Endothelial cell of umbilical vein (primary cell): ENCODE data around the gene SSBP3. TPM values are rescaled to one million over a fixed set of nuclear protein-coding genes. Genes with fewer than 3 reads are reported as not detected.

Source experiments
- BruUV-seq: library from RNA; stranded (reverse); fragments of 400-500 nt; replicated peaks from 2 replicates; lab custom pipeline; 2021; lab: Mats Ljungman, UMichigan
- CTCF ChIA-PET: fragments of 300-600, 350-600 bp; sonication (Branson Sonifier 250); formaldehyde crosslinking; loops from one replicate; lab custom pipeline; 2021; ENCODE audit warnings: antibody characterized with exemption, inconsistent platforms; lab: Charles Lee
- POLR2A ChIA-PET: fragments of 300-600, 350-600 bp; sonication (Branson Sonifier 250); formaldehyde crosslinking; loops from one replicate; lab custom pipeline; 2021; ENCODE audit warnings: antibody characterized with exemption, inconsistent platforms; lab: Charles Lee
- DNase-seq: peaks from one replicate; pipeline ENCODE4 v3.0.0-alpha.2; 2011; ENCODE audit warnings: low read depth, low spot score
- FAIRE-seq: peaks from 2 replicates; lab custom pipeline; 2011; peaks lifted over from hg19 to GRCh38; lab: Jason Lieb, UNC
- H2AFZ ChIP-seq: 2 replicates; pipeline ENCODE4 v1.6.0; 2012; ENCODE audit warnings: low read depth, low read length, control low read depth, inconsistent platforms
- H3K27ac ChIP-seq: 2 replicates; pipeline ENCODE4 v1.5.1; 2011; ENCODE audit warnings: low read depth, mild to moderate bottlenecking, control low read depth, low read length, moderate library complexity; ENCODE audit not compliant: insufficient read depth
- H3K27me3 ChIP-seq, 2 experiments: 2 replicates each; pipeline versions ENCODE4 v1.6.0 to v1.6.1; 2011; ENCODE audit warnings: low read length in 2 of 2, mixed read lengths in 1 of 2; ENCODE audit not compliant: control insufficient read depth in 2 of 2, insufficient read depth in 2 of 2
- H3K36me3 ChIP-seq, 2 experiments: 2 replicates in 1 of 2; 3 replicates in 1 of 2; pipeline ENCODE4 v1.5.1; 2011; ENCODE audit warnings: low read length in 2 of 2, mild to moderate bottlenecking in 1 of 2, moderate library complexity in 1 of 2; ENCODE audit not compliant: control insufficient read depth in 2 of 2, insufficient read depth in 2 of 2; ENCODE audit errors: extremely low read depth in 1 of 2
- H3K4me1 ChIP-seq: 3 replicates; pipeline ENCODE4 v1.5.1; 2011; ENCODE audit warnings: mild to moderate bottlenecking, low read length; ENCODE audit not compliant: control insufficient read depth, insufficient read depth; ENCODE audit errors: extremely low read depth
- H3K4me2 ChIP-seq: 2 replicates; pipeline ENCODE4 v1.6.1; 2011; ENCODE audit warnings: low read length, control low read depth, mixed read lengths; ENCODE audit not compliant: insufficient read depth
- H3K4me3 ChIP-seq, 3 experiments: fragments of 200-600 bp in 1 of 3; sonication (generic), shearing (Covaris generic) in 1 of 3; replicated peaks in 1 of 3; 2 replicates each; pipeline ENCODE4 v1.5.1; 2011 to 2016; ENCODE audit warnings: control low read depth in 3 of 3, low read length in 3 of 3, mild to moderate bottlenecking in 2 of 3, inconsistent platforms in 1 of 3, low read depth in 1 of 3, moderate library complexity in 1 of 3; ENCODE audit not compliant: insufficient read depth in 1 of 3
- H3K79me2 ChIP-seq: 2 replicates; pipeline ENCODE4 v1.6.0; 2012; ENCODE audit warnings: low read length, inconsistent platforms; ENCODE audit not compliant: control insufficient read depth, insufficient read depth
- H3K9ac ChIP-seq: replicated peaks from 2 replicates; pipeline ENCODE3; 2011; ENCODE audit warnings: low read length, control low read depth; ENCODE audit not compliant: insufficient read depth; ENCODE audit errors: extremely low read depth
- H3K9me1 ChIP-seq: replicated peaks from 3 replicates; pipeline ENCODE4 v1.6.0; 2011; ENCODE audit warnings: mild to moderate bottlenecking, low read length; ENCODE audit not compliant: control insufficient read depth, insufficient read depth; ENCODE audit errors: extremely low read depth
- H3K9me3 ChIP-seq: replicated peaks from 2 replicates; pipeline ENCODE4 v1.5.1; 2012; ENCODE audit warnings: low read length, inconsistent platforms; ENCODE audit not compliant: control insufficient read depth, insufficient read depth
- H4K20me1 ChIP-seq: replicated peaks from 2 replicates; pipeline ENCODE3; 2011; ENCODE audit warnings: mild to moderate bottlenecking, low read length; ENCODE audit not compliant: control insufficient read depth, insufficient read depth; ENCODE audit errors: extremely low read depth
- CTCF ChIP-seq, 2 donors: IDR thresholded peaks; 1 replicate in 1 of 2; 2 replicates in 1 of 2; pipeline ENCODE4 v1.5.1; 2011; ENCODE audit warnings: low read length in 2 of 2, mild to moderate bottlenecking in 2 of 2, moderate library complexity in 2 of 2, control low read depth in 1 of 2, inconsistent platforms in 1 of 2, low read depth in 1 of 2; ENCODE audit not compliant: insufficient read depth in 1 of 2; ENCODE audit errors: extremely low read depth in 1 of 2
- EZH2 ChIP-seq: IDR thresholded peaks from 2 replicates; pipeline ENCODE4 v1.6.1; 2012; ENCODE audit warnings: borderline replicate concordance, low read depth, mild to moderate bottlenecking, moderate library complexity, low read length, inconsistent platforms; ENCODE audit not compliant: severe bottlenecking
- FOS ChIP-seq: IDR thresholded peaks from 2 replicates; pipeline ENCODE4 v1.6.1; 2011; ENCODE audit warnings: mild to moderate bottlenecking, low read length, moderate library complexity, borderline replicate concordance; ENCODE audit not compliant: insufficient read depth
- GATA2 ChIP-seq: IDR thresholded peaks from 2 replicates; pipeline ENCODE4 v1.7.0; 2011; ENCODE audit warnings: low read depth, mild to moderate bottlenecking, moderate library complexity, mixed read lengths, low read length; ENCODE audit not compliant: insufficient read length, insufficient read depth
- JUN ChIP-seq: IDR thresholded peaks from 2 replicates; pipeline ENCODE4 v1.6.1; 2011; ENCODE audit warnings: borderline replicate concordance, low read depth; ENCODE audit not compliant: insufficient read length, insufficient read depth
- MAX ChIP-seq: IDR thresholded peaks from 2 replicates; pipeline ENCODE4 v1.6.1; 2011; ENCODE audit not compliant: insufficient read depth, insufficient read length
- MYC ChIP-seq: IDR thresholded peaks from one replicate; pipeline ENCODE4 v1.6.1; 2011; ENCODE audit warnings: mild to moderate bottlenecking, low read depth, low read length
- POLR2A ChIP-seq: IDR thresholded peaks from 2 replicates; pipeline ENCODE4 v1.6.1; 2012; ENCODE audit warnings: low read depth, mild to moderate bottlenecking, control low read depth, low read length
- POLR2AphosphoS5 ChIP-seq: IDR thresholded peaks from 2 replicates; pipeline ENCODE4 v1.6.1; 2012; ENCODE audit warnings: low read depth, mild to moderate bottlenecking, control low read depth, low read length, moderate library complexity; ENCODE audit not compliant: insufficient read depth
- dilution Hi-C: fragments of 300-500 bp; cut with MboI; formaldehyde crosslinking; loops from one replicate; pipeline ENCODE4 v1.15.0; 2019; ENCODE audit warnings: low sequenced_read_pairs; ENCODE audit not compliant: extremely low pct_ligation_motif_present
- intact Hi-C: fragments of 100-400 bp; cut with micrococcal nuclease; formaldehyde crosslinking; loops from one replicate; pipeline ENCODE4 v1.10.0; 2022
- polyA plus RNA-seq, 4 experiments: library from polyadenylated mRNA; depleted of rRNA in 3 of 4; stranded (reverse) in 3 of 4; unstranded in 1 of 4; fragments of >200 nt; gene quantifications; 2 replicates each; pipeline versions ENCODE4 v1.2.1 to v1.2.3, GENCODE V29; 2011 to 2012; ENCODE audit warnings: missing spikeins in 1 of 4
- total RNA-seq: library from RNA; stranded (reverse); gene quantifications from 2 replicates; pipeline ENCODE4 v1.2.3, GENCODE V29; 2021

The SSBP3 gene
- total and polyA plus RNA-seq, 2 donors (not counting 3 experiments of a cell fraction or from before 2014, with no cell fraction given), result 44.9 to 59.4 TPM

GRCh38 chr1:54357967-54358366 is 48.2 kb downstream of the SSBP3 start:
- Histone ChIP-seq H3K27ac (no peak overlapping the region), H3K4me1 (peaks cover 10% of the 10 kb centered on the region), H3K4me3 (no peak overlapping the region), H4K20me1 (peaks cover 3% of the 10 kb centered on the region), H3K9ac (no peak overlapping the region), H3K9me3 (no peaks in the 10 kb centered on the region), H3K36me3 (peaks cover 0 to 2% of the 10 kb centered on the region in 2 experiments), H3K79me2 (peaks cover 44% of the 10 kb centered on the region), H3K27me3 (no peaks in the 10 kb centered on the region), H3K9me1 (no peaks in the 10 kb centered on the region), H3K4me2 (no peak overlapping the region), H2AFZ (no peak overlapping the region)
- BruUV-seq, result no TSS peak
- no peak for TF ChIP-seq POLR2A
- no peak for DNase-seq
- no peak for FAIRE-seq
- CTCF ChIA-PET, result interaction anchor here (1.7 kb wide), 2 partner anchors 27 to 46 kb away, joined by 4 to 5 read pairs; no protein-coding TSS in a partner anchor
- intact Hi-C loops (no loop called here), dilution Hi-C loops (no loop called here)
- POLR2A ChIA-PET, result no interaction called here

- Histone ChIP-seq H3K4me3 (no peak overlapping the region), H3K27me3 (no peaks in the 10 kb centered on the region), H3K36me3 (peaks cover 0 to 2% of the 10 kb centered on the region in 2 experiments), H3K4me2 (no peak overlapping the region), H2AFZ (no peak overlapping the region), H3K9ac (no peak overlapping the region), H3K9me1 (no peaks in the 10 kb centered on the region), H3K27ac (no peak overlapping the region), H3K9me3 (no peaks in the 10 kb centered on the region), H3K4me1 (peaks cover 10% of the 10 kb centered on the region), H4K20me1 (peaks cover 3% of the 10 kb centered on the region), H3K79me2 (peaks cover 40% of the 10 kb centered on the region)
- no TSS peak for BruUV-seq
- DNase-seq (no peak), FAIRE-seq (no peak)
- TF ChIP-seq FOS (no peak), MYC (no peak), CTCF (IDR thresholded peaks at IDR 0.05; ENCODE audit: extremely low read depth in 1 of 2, insufficient read depth in 1 of 2, low read depth in 1 of 2, low read length in 2 of 2) (no peak), POLR2AphosphoS5 (no peak), MAX (no peak), POLR2A (no peak), EZH2 (no peak), GATA2 (no peak), JUN (no peak)
- ChIA-PET CTCF (no interaction called here), POLR2A (no interaction called here)
- dilution Hi-C loops, result no loop called here
- intact Hi-C loops, result loop anchor here (1.0 kb wide), 1 partner anchor 45 kb away; no protein-coding TSS in a partner anchor
Observed at GRCh38 chr1:54356680-54357147, 49.5 kb downstream of the SSBP3 start.
